ENCODE measurements around the gene AP4S1. TPM values are rescaled to one million over a fixed set of nuclear protein-coding genes. Genes with fewer than 3 reads are reported as not detected.
"Not testable (repeated sequence)": the region's sequence is repeated elsewhere in the genome, so short reads cannot be mapped to it uniquely, and the experiment has no call there.

AP4S1 gene
- total RNA-seq, 1 donor from 2014 or later: 15.9 TPM

GRCh38 chr14:31042893-31043292 is 17.4 kb downstream of the AP4S1 start:
- not testable (repeated sequence) for DNase-seq (ENCODE audit: low spot score)

- no peak for DNase-seq (ENCODE audit: low spot score)
Measured at GRCh38 chr14:31043379-31043778, 17.9 kb downstream of the AP4S1 start.

- DNase-seq (ENCODE audit: low spot score): no peak
Measured at GRCh38 chr14:31045501-31046080, 20.1 kb downstream of the AP4S1 start.

- no peak for DNase-seq (ENCODE audit: low spot score)
Measured at GRCh38 chr14:31047503-31047902, 22.1 kb downstream of the AP4S1 start.

GRCh38 chr14:31051023-31051422 is 25.6 kb downstream of the AP4S1 start:
- no peak for DNase-seq (ENCODE audit: low spot score)

- DNase-seq (ENCODE audit: low spot score): no peak
Measured at GRCh38 chr14:31051511-31051910, 26.1 kb downstream of the AP4S1 start.

- DNase-seq (ENCODE audit: low spot score): not testable (repeated sequence)
Measured at GRCh38 chr14:31052905-31053586, 27.6 kb downstream of the AP4S1 start.

- DNase-seq (ENCODE audit: low spot score): no peak
Measured at GRCh38 chr14:31057035-31057434, 31.6 kb downstream of the AP4S1 start.

GRCh38 chr14:31057701-31058364 is 32.4 kb downstream of the AP4S1 start:
- DNase-seq (ENCODE audit: low spot score): no peak

GRCh38 chr14:31059152-31059924 is 33.9 kb downstream of the AP4S1 start:
- peak; percentile 5 for DNase-seq (ENCODE audit: low spot score)

- DNase-seq (ENCODE audit: low spot score): no peak
Measured at GRCh38 chr14:31060253-31060875, 34.9 kb downstream of the AP4S1 start.

- not testable (repeated sequence) for DNase-seq (ENCODE audit: low spot score)
Measured at GRCh38 chr14:31062908-31063307, 37.5 kb downstream of the AP4S1 start.

GRCh38 chr14:31068235-31068634 is 42.8 kb downstream of the AP4S1 start:
- DNase-seq (ENCODE audit: low spot score): no peak

- DNase-seq (ENCODE audit: low spot score): no peak
Measured at GRCh38 chr14:31069343-31069742, 43.9 kb downstream of the AP4S1 start.

- DNase-seq (ENCODE audit: low spot score): no peak
Measured at GRCh38 chr14:31070431-31070830, 45.0 kb downstream of the AP4S1 start.

- no peak for DNase-seq (ENCODE audit: low spot score)
Measured at GRCh38 chr14:31071151-31071550, 45.7 kb downstream of the AP4S1 start.

GRCh38 chr14:31075144-31075543 is 49.7 kb downstream of the AP4S1 start:
- DNase-seq (ENCODE audit: low spot score): no peak

- DNase-seq (ENCODE audit: low spot score): no peak
Measured at GRCh38 chr14:31078766-31079165, 53.3 kb downstream of the AP4S1 start.

GRCh38 chr14:31080056-31080455 is 54.6 kb downstream of the AP4S1 start:
- no peak for DNase-seq (ENCODE audit: low spot score)

GRCh38 chr14:31080484-31080883 is 55.0 kb downstream of the AP4S1 start:
- DNase-seq (ENCODE audit: low spot score): no peak

- DNase-seq (ENCODE audit: low spot score): no peak
Measured at GRCh38 chr14:31083781-31084180, 58.3 kb downstream of the AP4S1 start.

- no peak for DNase-seq (ENCODE audit: low spot score)
Measured at GRCh38 chr14:31084385-31084784, 58.9 kb downstream of the AP4S1 start.

Data from umbilical cord (tissue), 2 donors.